NCI-H1436 (cell line): ENCODE measurements around the gene ARHGEF1.
"Not testable (repeated sequence)": the region's sequence is repeated elsewhere in the genome, so short reads cannot be mapped to it uniquely, and the experiment has no call there.

Experiments used
- DNase-seq: peaks from one replicate; lab custom pipeline; 2025; lab: John Stamatoyannopoulos, UW

The ARHGEF1 gene

GRCh38 chr19:41930926-41931592 is 48.1 kb downstream of the ARHGEF1 start:
- DNase-seq = peak; percentile 48

DNA sequence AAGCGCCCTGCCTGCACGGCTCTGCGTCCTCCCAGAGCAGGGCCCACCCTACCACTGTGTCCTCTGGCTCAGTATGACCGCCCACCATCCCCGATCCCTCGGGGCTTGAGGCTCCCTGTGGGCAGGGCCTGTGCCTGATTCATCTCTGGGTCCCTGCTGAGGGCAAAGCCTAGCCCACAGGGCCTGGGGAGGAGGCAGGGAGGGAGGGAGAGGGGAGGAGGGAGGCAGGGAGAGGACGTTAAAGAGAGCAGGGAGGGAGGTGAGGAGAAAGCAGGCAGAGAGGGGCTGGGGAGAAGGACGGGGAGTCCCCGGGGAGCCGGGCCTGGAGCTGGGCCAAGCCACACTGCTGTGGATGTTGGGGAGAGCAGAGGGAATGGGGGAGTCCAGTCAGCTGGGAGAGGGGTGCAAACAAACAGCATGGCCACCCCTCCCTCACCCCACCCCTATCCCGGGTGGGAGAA is 49.3 kb downstream of the ARHGEF1 start:
- peak; percentile 28 for DNase-seq

GRCh38 chr19:41932720-41933332 is 49.8 kb downstream of the ARHGEF1 start:
- DNase-seq = no peak

GRCh38 chr19:41933693-41934426 is 50.9 kb downstream of the ARHGEF1 start:
- no peak for DNase-seq

DNA sequence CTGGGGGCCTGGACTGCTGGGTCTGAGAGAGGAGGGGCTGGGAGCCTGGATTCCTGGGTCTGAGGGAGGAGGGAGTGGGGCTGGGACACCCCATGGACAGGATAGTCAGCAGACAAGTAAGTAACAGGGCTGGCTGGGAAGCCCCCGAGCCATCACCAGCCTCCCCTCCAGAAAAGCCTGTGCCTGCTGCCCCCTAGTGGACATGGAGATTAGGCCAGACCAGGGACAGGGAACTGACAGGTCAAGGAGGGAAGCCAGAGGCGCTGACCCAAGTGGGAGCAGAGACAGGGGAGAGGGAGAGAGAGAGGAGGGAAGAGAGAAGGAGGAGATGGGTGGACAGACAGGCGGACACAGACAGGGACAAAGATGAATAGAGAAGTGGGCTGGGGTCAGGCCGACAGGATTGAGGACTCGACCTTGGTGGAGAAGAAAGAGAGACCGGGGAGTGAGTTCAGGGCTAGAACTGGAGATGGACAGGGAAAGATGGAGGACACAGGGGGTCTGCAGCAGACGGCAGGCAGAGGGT is 51.9 kb downstream of the ARHGEF1 start:
- DNase-seq = peak; percentile 26

DNA sequence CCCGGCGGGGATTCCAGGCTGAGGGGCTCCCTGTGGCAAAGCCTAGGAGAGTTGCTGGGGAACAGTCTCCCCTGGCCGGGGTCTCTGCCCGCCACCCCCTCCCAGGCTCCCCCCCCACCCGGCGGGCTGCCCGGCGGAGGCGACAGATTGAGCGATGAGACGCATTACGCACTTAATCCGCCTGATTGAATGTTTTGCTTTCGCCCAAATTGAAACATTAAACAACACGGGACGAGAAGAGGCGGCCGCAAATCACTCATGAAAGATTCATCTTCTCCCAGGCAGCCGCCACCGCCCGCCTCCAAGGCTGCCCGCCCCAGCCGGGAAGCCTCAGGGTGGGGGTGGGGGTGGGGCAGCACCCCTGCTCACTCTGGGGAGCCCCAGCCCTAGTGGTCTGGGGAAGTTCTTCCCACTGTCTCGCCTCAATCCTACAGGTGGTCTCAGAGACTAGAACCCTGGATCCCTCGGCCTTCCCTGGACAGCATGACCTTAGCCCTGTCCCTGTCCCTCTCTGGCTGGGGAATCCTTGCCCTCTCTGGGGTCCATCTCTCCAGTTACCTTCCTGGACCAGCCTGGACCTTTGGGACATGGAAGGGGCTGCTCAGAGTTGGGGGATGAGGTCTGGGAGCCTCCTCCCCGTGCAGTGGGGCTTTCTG is 52.9 kb downstream of the ARHGEF1 start:
- no peak for DNase-seq

GRCh38 chr19:41936416-41936850 is 53.4 kb downstream of the ARHGEF1 start:
- DNase-seq = no peak

DNA sequence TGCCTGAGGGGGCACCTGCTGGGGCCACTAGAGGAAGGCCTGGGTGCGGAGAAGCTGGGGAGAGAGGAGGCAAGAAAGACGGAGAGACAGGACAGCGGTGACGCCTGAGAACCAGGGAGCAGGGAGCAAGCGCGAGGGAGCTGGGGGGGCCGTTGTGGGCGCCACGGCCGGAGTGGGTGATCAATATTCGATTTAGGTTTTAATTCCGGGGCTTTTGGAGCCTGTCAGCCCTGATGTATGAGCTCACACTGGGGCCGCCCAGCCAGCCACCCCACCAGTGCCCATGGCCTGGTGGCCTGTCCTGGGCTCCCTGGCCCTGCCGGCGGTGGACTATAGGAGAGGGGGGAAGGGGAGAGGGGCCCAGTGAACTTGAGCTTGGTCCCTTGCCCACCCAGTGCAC is 54.0 kb downstream of the ARHGEF1 start:
- DNase-seq = no peak

GRCh38 chr19:41937525-41938468 is 54.8 kb downstream of the ARHGEF1 start:
- no peak for DNase-seq

GRCh38 chr19:41939209-41939608 is 56.2 kb downstream of the ARHGEF1 start:
- not testable (repeated sequence) for DNase-seq

- no peak for DNase-seq
Observed at GRCh38 chr19:41939861-41940730, 57.1 kb downstream of the ARHGEF1 start.

DNA sequence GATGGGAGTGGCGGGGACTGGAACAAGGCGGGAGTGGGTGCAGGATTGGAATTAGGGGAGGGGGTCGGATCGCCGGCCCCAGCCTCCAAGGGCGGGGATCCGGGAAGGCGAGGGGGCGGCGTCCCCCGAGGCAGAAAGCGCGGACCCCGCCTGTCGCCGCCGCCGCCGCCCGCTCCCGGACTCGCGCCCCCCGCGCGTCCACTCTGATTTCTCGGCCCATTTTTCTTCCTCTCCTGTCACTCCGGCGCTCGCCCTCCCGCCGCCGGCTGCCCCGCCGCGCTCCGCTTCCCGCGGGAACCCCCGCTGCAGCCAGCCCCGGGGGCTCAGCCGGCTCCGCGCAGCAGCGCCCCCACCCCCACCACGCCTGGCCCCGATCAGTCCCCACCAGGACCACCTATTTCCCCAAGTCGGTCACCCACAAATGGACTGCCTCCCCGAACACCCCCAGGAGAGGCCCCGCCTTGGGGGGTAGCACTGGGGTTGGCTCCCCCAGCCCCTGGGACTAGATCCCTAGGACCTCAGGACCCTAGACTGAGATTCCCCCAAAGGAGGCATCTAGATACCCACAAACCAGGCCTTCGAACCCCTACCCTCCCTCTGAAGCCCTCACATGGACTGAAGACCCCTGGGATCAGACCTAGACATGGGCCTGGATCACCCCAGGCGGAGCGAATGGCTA is 57.9 kb downstream of the ARHGEF1 start:
- no peak for DNase-seq

- no peak for DNase-seq
Observed at GRCh38 chr19:41941410-41942202, 58.6 kb downstream of the ARHGEF1 start.

DNA sequence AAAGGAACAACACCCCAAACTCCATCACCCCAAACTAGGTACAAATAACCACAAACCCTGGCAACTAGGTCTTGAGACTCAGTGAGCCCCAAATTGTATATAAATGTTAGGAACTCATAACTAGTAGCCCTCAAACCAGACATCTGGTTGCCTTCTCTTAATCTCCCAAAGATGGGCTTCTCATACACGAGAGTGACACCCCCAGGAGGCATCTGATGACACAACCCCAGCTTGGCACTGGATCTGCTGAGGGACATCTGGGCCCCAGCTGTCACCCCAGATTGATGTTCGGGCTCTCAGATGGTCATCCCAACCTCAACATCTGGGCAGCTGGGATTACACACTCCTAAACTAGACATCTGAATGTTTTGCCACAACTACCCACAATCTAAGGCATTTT is 61.4 kb downstream of the ARHGEF1 start:
- no peak for DNase-seq

GRCh38 chr19:41945135-41945766 is 62.3 kb downstream of the ARHGEF1 start:
- DNase-seq = no peak

- DNase-seq = no peak
Observed at GRCh38 chr19:41947091-41947490, 64.1 kb downstream of the ARHGEF1 start.

DNA sequence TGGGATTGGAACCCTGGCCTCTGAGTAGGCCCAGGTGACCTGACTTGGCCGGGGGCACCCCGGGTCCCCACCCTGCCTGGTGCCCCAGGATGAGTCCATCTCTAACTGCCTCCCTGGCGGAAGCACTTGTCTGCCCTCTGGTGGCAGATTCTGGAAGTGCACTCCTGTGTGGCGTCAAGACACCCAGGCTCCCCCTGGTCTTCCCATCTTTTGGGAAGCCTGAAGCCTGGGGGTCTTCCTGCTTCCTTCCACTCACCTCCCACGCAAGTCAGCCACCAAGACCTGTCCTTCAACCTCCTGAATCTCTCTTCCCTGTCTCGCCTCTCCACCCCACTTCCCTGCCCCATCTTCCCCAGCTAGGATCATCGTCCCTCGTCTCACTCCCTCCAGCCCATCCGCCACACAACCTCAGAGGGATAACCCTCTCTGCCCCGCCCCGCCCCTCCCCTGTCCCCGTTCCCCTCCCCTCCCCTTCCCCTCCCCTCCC is 68.7 kb downstream of the ARHGEF1 start:
- peak; percentile 81 for DNase-seq

- no peak for DNase-seq
Observed at GRCh38 chr19:41955521-41955920, 72.5 kb downstream of the ARHGEF1 start.
